RWPE1 (cell line): ENCODE data around the gene CYP3A5.

ENCODE experiments used
- CTCF ChIA-PET: fragments of 350-600 bp; sonication (Branson Sonifier 250); formaldehyde crosslinking; extraction: SDS; loops from one replicate; lab custom pipeline; 2021; lab: Yijun Ruan, JAX
- POLR2A ChIA-PET: fragments of 400-600 bp; formaldehyde crosslinking; extraction: SDS; loops from one replicate; lab custom pipeline; 2020; ENCODE audit warnings: antibody characterized with exemption; ENCODE audit not compliant: low non-redundant PET; lab: Yijun Ruan, JAX
- DNase-seq: peaks from one replicate; pipeline ENCODE4 v3.0.0; 2012; ENCODE audit warnings: low spot score
- H3K27ac ChIP-seq: fragments of 450-650 bp; 2 replicates; pipeline ENCODE4 v1.5.1; 2017
- TF ChIP-seq, protein P1 (sequence below): fragments of 450-650 bp; conservative IDR thresholded peaks from 2 replicates; pipeline ENCODE4 v1.5.1; 2017; ENCODE audit warnings: low read depth, mild to moderate bottlenecking

Gene CYP3A5

DNA sequence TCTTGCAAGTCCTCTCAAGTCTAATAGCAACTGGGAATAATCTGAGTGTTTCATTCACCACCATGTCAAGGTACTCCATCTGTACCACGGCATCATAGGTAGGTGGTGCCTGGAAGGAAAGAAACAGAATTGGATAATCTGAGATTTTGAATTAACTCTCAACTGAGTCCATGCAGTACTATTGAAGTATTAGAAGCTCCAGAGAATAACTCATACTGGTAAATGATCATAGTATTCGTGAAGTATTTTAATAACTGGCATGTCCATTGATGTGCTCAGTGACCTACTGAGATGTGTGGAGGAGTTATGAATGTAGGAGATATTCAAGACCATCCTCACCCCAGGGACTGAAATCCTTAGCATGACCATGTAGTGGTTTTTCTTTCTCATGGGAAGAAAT is 27.1 kb downstream of the CYP3A5 start:
- TF ChIP-seq, protein P1, sequence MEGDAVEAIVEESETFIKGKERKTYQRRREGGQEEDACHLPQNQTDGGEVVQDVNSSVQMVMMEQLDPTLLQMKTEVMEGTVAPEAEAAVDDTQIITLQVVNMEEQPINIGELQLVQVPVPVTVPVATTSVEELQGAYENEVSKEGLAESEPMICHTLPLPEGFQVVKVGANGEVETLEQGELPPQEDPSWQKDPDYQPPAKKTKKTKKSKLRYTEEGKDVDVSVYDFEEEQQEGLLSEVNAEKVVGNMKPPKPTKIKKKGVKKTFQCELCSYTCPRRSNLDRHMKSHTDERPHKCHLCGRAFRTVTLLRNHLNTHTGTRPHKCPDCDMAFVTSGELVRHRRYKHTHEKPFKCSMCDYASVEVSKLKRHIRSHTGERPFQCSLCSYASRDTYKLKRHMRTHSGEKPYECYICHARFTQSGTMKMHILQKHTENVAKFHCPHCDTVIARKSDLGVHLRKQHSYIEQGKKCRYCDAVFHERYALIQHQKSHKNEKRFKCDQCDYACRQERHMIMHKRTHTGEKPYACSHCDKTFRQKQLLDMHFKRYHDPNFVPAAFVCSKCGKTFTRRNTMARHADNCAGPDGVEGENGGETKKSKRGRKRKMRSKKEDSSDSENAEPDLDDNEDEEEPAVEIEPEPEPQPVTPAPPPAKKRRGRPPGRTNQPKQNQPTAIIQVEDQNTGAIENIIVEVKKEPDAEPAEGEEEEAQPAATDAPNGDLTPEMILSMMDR: no peak
- CTCF ChIA-PET: no interaction called here
- no peak overlapping the region for H3K27ac ChIP-seq
- no peak for DNase-seq
- POLR2A ChIA-PET: no interaction called here

DNA sequence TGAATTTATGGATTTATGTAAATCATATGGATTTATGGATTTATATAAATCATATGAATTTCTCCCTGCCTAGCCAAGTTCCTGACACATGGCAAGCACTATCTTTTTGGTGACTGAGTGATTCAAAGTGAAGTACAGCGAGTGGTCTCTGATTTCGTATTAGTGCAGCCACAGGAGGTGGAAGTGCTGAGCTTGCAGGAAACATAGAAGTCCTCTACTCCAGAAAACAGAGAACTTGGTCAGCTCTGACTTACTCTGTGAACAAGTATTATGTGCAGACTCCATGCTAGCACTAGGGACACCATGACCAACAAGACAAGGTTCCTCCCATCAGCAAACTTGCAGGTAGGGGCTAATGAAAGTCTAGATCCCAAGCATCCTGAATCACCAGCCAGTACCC is 28.5 kb downstream of the CYP3A5 start:
- TF ChIP-seq, protein P1: no peak
- POLR2A ChIA-PET: no interaction called here
- CTCF ChIA-PET: no interaction called here
- DNase-seq: no peak
- no peak overlapping the region for H3K27ac ChIP-seq

DNA sequence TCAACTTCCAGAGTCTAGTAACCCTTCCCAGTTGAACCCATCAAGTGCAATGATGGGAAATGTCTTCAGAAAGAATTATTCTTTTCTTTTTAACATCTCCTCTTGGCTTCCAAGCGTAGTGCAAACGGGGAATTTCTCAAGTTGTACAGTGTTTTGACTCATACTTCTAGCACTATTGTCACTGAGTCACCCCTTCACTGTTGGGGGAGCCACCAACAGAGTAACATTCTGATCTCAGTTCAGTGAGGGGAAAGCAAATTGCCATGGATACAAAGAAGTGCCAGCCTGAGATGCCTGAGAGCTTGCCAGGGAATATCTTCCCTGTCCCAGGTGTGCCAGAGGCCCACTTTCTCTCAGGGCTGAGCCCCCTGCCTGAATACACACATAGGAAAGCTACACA is 31.0 kb downstream of the CYP3A5 start:
- POLR2A ChIA-PET: no interaction called here
- TF ChIP-seq, protein P1: no peak
- DNase-seq: no peak
- no peak overlapping the region for H3K27ac ChIP-seq
- CTCF ChIA-PET: no interaction called here

DNA sequence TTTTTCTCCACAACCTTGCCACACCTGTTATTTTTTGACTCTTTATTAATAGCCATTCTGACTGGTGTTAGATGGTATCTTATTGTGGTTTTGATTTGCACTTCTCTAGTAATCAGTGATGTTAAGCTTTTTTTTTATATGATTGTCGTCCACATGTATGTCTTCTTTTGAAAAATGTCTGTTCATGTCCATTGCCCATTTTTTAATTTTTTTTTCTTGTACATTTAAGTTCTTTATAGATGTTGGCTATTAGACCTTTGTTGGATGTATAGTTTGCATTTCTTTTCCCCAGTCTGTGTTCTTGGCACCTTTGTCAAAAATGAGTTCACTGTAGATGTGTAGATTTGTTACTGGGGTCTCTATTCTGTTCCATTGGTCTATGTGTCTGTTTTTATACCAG is 34.2 kb downstream of the CYP3A5 start:
- no peak overlapping the region for H3K27ac ChIP-seq
- ChIA-PET POLR2A (no interaction called here), CTCF (no interaction called here)
- TF ChIP-seq, protein P1: no peak
- DNase-seq: no peak

DNA sequence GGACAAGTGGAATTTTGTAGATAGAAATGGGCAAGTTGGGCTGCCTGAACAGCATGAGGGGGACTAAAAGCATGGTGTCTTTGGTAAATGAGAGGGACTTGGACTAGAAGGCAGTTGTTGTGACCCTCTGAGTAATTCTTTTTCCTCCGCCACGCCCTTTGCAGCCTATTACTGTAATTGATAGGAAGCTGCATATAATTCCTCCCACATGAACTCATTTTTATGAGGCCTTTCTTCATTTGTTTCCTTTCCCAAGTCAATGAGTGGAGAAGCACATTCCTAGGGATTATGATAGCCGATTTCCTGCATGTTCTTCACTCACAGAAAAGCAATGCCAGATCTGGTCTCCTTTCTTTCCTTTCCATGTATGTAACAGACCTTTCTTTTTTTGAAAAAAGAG is 35.4 kb downstream of the CYP3A5 start:
- TF ChIP-seq, protein P1: no peak
- H3K27ac ChIP-seq: no peak overlapping the region
- POLR2A ChIA-PET: no interaction called here
- CTCF ChIA-PET: interaction anchor here (0.6 kb wide), 1 partner anchor 335 kb away, joined by 5 read pairs; no protein-coding TSS in a partner anchor
- no peak for DNase-seq

DNA sequence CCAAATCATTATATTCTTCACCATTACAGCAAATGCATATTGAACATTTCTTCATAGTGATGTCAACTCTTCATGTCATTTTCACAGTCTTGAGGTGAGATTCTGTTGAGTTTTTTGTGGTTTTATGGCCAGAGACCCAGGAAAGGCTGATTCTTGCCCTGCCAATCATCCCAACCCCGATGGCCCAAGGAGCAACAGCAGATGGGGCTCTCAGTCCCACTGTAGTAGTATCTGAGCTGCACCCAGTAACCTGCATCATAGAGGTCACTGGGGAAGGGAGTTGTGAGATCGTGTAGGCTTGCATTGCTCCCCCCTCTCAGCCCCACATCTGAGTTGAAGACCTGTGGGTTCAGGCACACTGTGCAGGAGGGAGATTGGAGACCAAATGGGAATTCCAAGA is 36.3 kb downstream of the CYP3A5 start:
- TF ChIP-seq, protein P1: no peak
- CTCF ChIA-PET: no interaction called here
- DNase-seq: no peak
- POLR2A ChIA-PET: no interaction called here
- no peak overlapping the region for H3K27ac ChIP-seq

DNA sequence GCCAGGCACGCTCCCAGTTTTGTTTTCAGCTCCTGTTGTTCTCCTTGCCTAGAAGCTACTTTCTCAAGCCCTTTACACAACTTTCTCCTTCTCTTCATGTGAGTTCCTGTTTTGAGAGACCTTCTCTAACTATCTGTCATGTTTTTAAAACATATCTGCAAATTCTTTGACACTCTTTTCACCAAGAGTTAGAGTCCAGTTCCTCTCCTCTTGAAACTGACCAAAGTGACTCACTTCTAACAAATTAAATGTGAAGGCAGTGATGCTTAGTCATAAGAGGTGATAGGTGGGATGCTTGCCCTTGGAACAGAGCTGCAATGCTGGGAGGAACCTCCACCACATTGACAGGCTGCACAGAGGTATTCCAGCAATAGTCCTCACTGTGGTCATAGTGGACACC is 37.8 kb downstream of the CYP3A5 start:
- no peak overlapping the region for H3K27ac ChIP-seq
- POLR2A ChIA-PET: no interaction called here
- TF ChIP-seq, protein P1: no peak
- CTCF ChIA-PET: interaction anchor here (1.1 kb wide), 1 partner anchor 195 kb away, joined by 3 read pairs; no protein-coding TSS in a partner anchor
- no peak for DNase-seq
